Measurements from ENCODE around the gene INPP5D.
"Not testable (repeated sequence)": the region's sequence is repeated elsewhere in the genome, so short reads cannot be mapped to it uniquely, and the experiment has no call there.

The INPP5D gene

GRCh38 chr2:233093721-233094120 is 33.6 kb downstream of the INPP5D start:
- no peak overlapping the region for H3K4me3 ChIP-seq
- H3K36me3 ChIP-seq, result peaks cover 61 to 95% (median 75%) of the 10 kb centered on the region in 11 experiments
- peaks cover 6 to 51% (median 34%) of the 10 kb centered on the region in 11 experiments; a peak in 16 of 22 replicates for H4K20me1 ChIP-seq
- H3K27me3 ChIP-seq, result no peaks in the 10 kb centered on the region
- peaks cover 0 to 9% (median 6%) of the 10 kb centered on the region in 11 experiments; a peak in 9 of 22 replicates for H3K9me3 ChIP-seq (replicated peaks in 1 of 11)
- no peak for TF ChIP-seq Cebpa-rat (IDR thresholded peaks at IDR 0.05)
- peak overlapping the region in 9 of 11 experiments; percentile 50 to 95 (median 70); a peak in 11 of 22 replicates for H3K27ac ChIP-seq
- 0 out of 22 replicates have a peak overlapping the region, but pooled peaks of 1 of the 11 experiments have one; percentile 40 for H3K9ac ChIP-seq
- peaks cover 24 to 67% (median 44%) of the 10 kb centered on the region in 10 experiments for H3K4me1 ChIP-seq
- H3K4me2 ChIP-seq, result peak overlapping the region in 6 of 11 experiments; percentile 48 to 86 (median 70); a peak in 10 of 22 replicates

- Histone ChIP-seq H3K36me3 (peaks cover 61 to 95% (median 75%) of the 10 kb centered on the region in 11 experiments), H3K9ac (no peak overlapping the region), H3K4me3 (no peak overlapping the region), H3K4me2 (peak overlapping the region in 2 of 11 experiments; percentile 79 to 86; a peak in 4 of 22 replicates), H3K27ac (no peak overlapping the region), H3K4me1 (peaks cover 28 to 65% (median 41%) of the 10 kb centered on the region in 10 experiments), H4K20me1 (peaks cover 6 to 59% (median 42%) of the 10 kb centered on the region in 11 experiments; a peak in 16 of 22 replicates), H3K9me3 (replicated peaks in 1 of 11) (peaks cover 0 to 15% (median 7%) of the 10 kb centered on the region in 11 experiments; a peak in 10 of 22 replicates), H3K27me3 (no peaks in the 10 kb centered on the region)
- TF ChIP-seq Cebpa-rat (IDR thresholded peaks at IDR 0.05), result no peak
Measured at GRCh38 chr2:233094614-233095013, 34.5 kb downstream of the INPP5D start.

- H4K20me1 ChIP-seq, result peaks cover 19 to 73% (median 56%) of the 10 kb centered on the region in 11 experiments; a peak in 18 of 22 replicates
- TF ChIP-seq Cebpa-rat (IDR thresholded peaks at IDR 0.05), result no peak
- no peak overlapping the region for H3K4me3 ChIP-seq
Measured at GRCh38 chr2:233096006-233096405, 35.9 kb downstream of the INPP5D start.

GRCh38 chr2:233098618-233099017 is 38.5 kb downstream of the INPP5D start:
- Histone ChIP-seq H3K4me2 (no peak overlapping the region), H3K27ac (no peak overlapping the region), H3K27me3 (no peaks in the 10 kb centered on the region), H3K4me3 (no peak overlapping the region), H3K9me3 (replicated peaks in 1 of 11) (peaks cover 0 to 18% (median 7%) of the 10 kb centered on the region in 11 experiments; a peak in 10 of 22 replicates), H3K4me1 (peaks cover 19 to 42% (median 26%) of the 10 kb centered on the region in 10 experiments), H4K20me1 (peaks cover 30 to 92% (median 74%) of the 10 kb centered on the region in 11 experiments; a peak in 21 of 22 replicates), H3K9ac (no peak overlapping the region), H3K36me3 (peaks cover 63 to 94% (median 82%) of the 10 kb centered on the region in 11 experiments)
- no peak for TF ChIP-seq Cebpa-rat (IDR thresholded peaks at IDR 0.05)

More at GRCh38 chr2:233096006-233096405, 35.9 kb downstream of the INPP5D start:
- peaks cover 58 to 95% (median 73%) of the 10 kb centered on the region in 11 experiments for H3K36me3 ChIP-seq
- no peak overlapping the region for H3K4me2 ChIP-seq
- no peaks in the 10 kb centered on the region for H3K27me3 ChIP-seq
- peaks cover 0 to 18% (median 7%) of the 10 kb centered on the region in 11 experiments; a peak in 10 of 22 replicates for H3K9me3 ChIP-seq (replicated peaks in 1 of 11)
- H3K9ac ChIP-seq, result no peak overlapping the region
- peaks cover 40 to 65% (median 48%) of the 10 kb centered on the region in 10 experiments for H3K4me1 ChIP-seq
- no peak overlapping the region for H3K27ac ChIP-seq

- H3K36me3 ChIP-seq, result peaks cover 62 to 91% (median 77%) of the 10 kb centered on the region in 11 experiments
- H3K27me3 ChIP-seq, H3K9ac ChIP-seq, H3K4me3 ChIP-seq: not testable (repeated sequence)
- peaks cover 0 to 18% (median 7%) of the 10 kb centered on the region in 11 experiments; a peak in 10 of 22 replicates for H3K9me3 ChIP-seq (replicated peaks in 1 of 11)
- peaks cover 17 to 38% (median 23%) of the 10 kb centered on the region in 10 experiments for H3K4me1 ChIP-seq
- peaks cover 34 to 93% (median 72%) of the 10 kb centered on the region in 11 experiments; a peak in 21 of 22 replicates for H4K20me1 ChIP-seq
- H3K27ac ChIP-seq, result peak overlapping the region in 5 of 11 experiments; percentile 29 to 44 (median 34); a peak in 4 of 22 replicates
- peak overlapping the region; percentile 70 to 88 (median 76) for H3K4me2 ChIP-seq
Measured at GRCh38 chr2:233099820-233100191, 39.7 kb downstream of the INPP5D start.

GRCh38 chr2:233100192-233100998 is 40.3 kb downstream of the INPP5D start:
- peaks cover 17 to 34% (median 23%) of the 10 kb centered on the region in 10 experiments for H3K4me1 ChIP-seq
- H4K20me1 ChIP-seq, result peaks cover 39 to 96% (median 76%) of the 10 kb centered on the region in 11 experiments
- H3K36me3 ChIP-seq, result peaks cover 64 to 92% (median 82%) of the 10 kb centered on the region in 11 experiments
- H3K9me3 ChIP-seq (replicated peaks in 1 of 11), result peaks cover 0 to 24% (median 8%) of the 10 kb centered on the region in 11 experiments; a peak in 14 of 22 replicates
- H3K27ac ChIP-seq, result peak overlapping the region in 10 of 11 experiments; percentile 7 to 58 (median 34); a peak in 18 of 22 replicates
- H3K27me3 ChIP-seq, result no peaks in the 10 kb centered on the region
- no peak for TF ChIP-seq Cebpa-rat (IDR thresholded peaks at IDR 0.05)
- H3K4me3 ChIP-seq, result no peak overlapping the region
- peak overlapping the region in 5 of 11 experiments; percentile 1 to 50 (median 25); a peak in 4 of 22 replicates for H3K9ac ChIP-seq
- peak overlapping the region; percentile 70 to 88 (median 76) for H3K4me2 ChIP-seq

GRCh38 chr2:233101141-233101540 is 41.0 kb downstream of the INPP5D start:
- H3K4me1 ChIP-seq, result peaks cover 17 to 34% (median 23%) of the 10 kb centered on the region in 10 experiments
- H3K9me3 ChIP-seq (replicated peaks in 1 of 11), result peaks cover 0 to 27% (median 12%) of the 10 kb centered on the region in 11 experiments; a peak in 14 of 22 replicates
- H3K9ac ChIP-seq, result no peak overlapping the region
- H3K27me3 ChIP-seq, result no peaks in the 10 kb centered on the region
- H3K27ac ChIP-seq, result peak overlapping the region in 8 of 11 experiments; percentile 7 to 58 (median 34); a peak in 9 of 22 replicates
- peaks cover 66 to 93% (median 84%) of the 10 kb centered on the region in 11 experiments for H3K36me3 ChIP-seq
- no peak for TF ChIP-seq Cebpa-rat (IDR thresholded peaks at IDR 0.05)
- H4K20me1 ChIP-seq, result peaks cover 47 to 97% (median 82%) of the 10 kb centered on the region in 11 experiments
- H3K4me3 ChIP-seq, result no peak overlapping the region
- H3K4me2 ChIP-seq, result peak overlapping the region; percentile 70 to 88 (median 76)

DNA sequence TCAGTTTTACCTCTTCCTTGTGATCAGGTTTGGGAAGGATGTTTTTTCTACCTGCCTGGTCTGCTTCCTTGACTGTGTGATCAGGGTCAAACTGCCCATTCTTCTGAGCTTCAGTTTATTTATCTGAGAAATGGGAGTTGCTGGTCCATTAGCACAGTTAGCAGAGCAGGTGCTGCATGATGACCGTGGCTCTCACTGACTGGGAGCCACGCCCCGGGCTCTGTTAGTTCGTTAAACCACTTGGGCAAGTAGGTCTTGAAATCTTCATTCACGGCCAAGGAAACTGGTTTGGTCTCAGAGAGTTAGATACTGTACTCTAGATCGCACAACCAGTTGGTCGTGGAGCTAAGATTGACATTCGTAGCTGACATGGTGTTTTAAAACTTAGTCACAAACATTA is 41.7 kb downstream of the INPP5D start:
- Histone ChIP-seq H3K27ac (no peak overlapping the region), H3K4me1 (peaks cover 20 to 40% (median 26%) of the 10 kb centered on the region in 10 experiments), H3K27me3 (no peaks in the 10 kb centered on the region), H3K4me3 (no peak overlapping the region), H3K9me3 (replicated peaks in 1 of 11) (peaks cover 0 to 27% (median 12%) of the 10 kb centered on the region in 11 experiments; a peak in 14 of 22 replicates), H3K36me3 (peaks cover 66 to 93% (median 82%) of the 10 kb centered on the region in 11 experiments), H3K4me2 (no peak overlapping the region), H4K20me1 (peaks cover 54 to 97% (median 89%) of the 10 kb centered on the region in 11 experiments), H3K9ac (no peak overlapping the region)
- TF ChIP-seq Cebpa-rat (IDR thresholded peaks at IDR 0.05), result no peak

Measured in BLaER1 treated with 17β-estradiol and CSF1 and Interleukin-3, amounts not matched to agents 10 nM and 100 nM (cell line).